ENCODE measurements around the gene COL1A2. TPM values are rescaled to one million over a fixed set of nuclear protein-coding genes. Genes with fewer than 3 reads are reported as not detected.

The COL1A2 gene
- total RNA-seq, 1 donor from 2014 or later = 321 TPM

DNA sequence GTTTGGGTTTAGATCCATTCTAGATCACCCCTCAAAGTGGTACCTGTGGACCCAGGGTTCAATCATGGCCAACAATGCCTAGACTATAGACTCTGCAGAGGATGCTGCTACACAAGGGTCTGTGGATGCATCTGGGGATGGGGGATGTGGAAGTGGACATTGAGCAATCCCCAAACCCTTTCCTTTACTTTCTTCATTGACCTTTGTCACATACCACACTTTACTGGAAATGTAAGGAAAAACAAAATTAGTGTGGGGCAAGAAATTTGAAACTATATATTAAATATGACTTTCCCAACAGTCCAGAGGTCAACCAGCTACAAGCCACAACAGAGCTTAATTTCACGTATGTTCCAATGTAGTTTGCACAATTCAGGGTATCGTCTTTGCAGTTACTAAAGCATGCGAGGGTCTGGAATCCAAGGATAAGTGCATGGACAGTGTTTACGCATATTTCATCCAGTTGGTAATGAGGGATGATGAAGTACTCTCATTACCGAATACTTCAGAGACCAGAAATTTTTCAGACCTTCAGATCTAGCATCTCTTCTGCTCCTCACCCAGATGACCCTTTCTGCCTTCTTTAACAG lies 81.7 kb downstream of the COL1A2 start:
- Histone ChIP-seq H3K36me3 (no peaks in the 10 kb centered on the region), H3K4me1 (no peaks in the 10 kb centered on the region), H3K9me3 (peaks cover 7% of the 10 kb centered on the region), H3K27ac (no peak overlapping the region), H3K4me3 (no peak overlapping the region), H3K27me3 (no peaks in the 10 kb centered on the region)
- ATAC-seq (no peak), DNase-seq (no peak)
- no peak for TF ChIP-seq CTCF (IDR thresholded peaks at IDR 0.05)
- intact Hi-C loops (cut with DNase I) = no loop called here

GRCh38 chr7:94477878-94478277 lies 83.2 kb downstream of the COL1A2 start:
- DNase-seq (no peak), ATAC-seq (no peak)
- Histone ChIP-seq H3K27me3 (no peaks in the 10 kb centered on the region), H3K27ac (no peak overlapping the region), H3K4me3 (no peak overlapping the region), H3K9me3 (no peaks in the 10 kb centered on the region), H3K4me1 (no peaks in the 10 kb centered on the region), H3K36me3 (no peaks in the 10 kb centered on the region)
- intact Hi-C loops (cut with DNase I) = no loop called here
- TF ChIP-seq CTCF (IDR thresholded peaks at IDR 0.05) = no peak

- intact Hi-C loops (cut with DNase I) = no loop called here
- Histone ChIP-seq H3K4me3 (no peak overlapping the region), H3K27me3 (no peaks in the 10 kb centered on the region), H3K9me3 (no peaks in the 10 kb centered on the region), H3K36me3 (no peaks in the 10 kb centered on the region), H3K27ac (no peak overlapping the region), H3K4me1 (no peaks in the 10 kb centered on the region)
- TF ChIP-seq CTCF (IDR thresholded peaks at IDR 0.05) = no peak
- ATAC-seq (no peak), DNase-seq (no peak)
These were observed 84.0 kb downstream of the COL1A2 start for GRCh38 chr7:94478648-94479214.

Other genes starting within 250 kb of the COL1A2 start
- 31.0 TPM for gene CASD1, start 114.9 kb downstream of the COL1A2 start, total RNA-seq